ENCODE results near the gene PRR36.
"Not testable (repeated sequence)": the region's sequence is repeated elsewhere in the genome, so short reads cannot be mapped to it uniquely, and the experiment has no call there.

PRR36 gene

GRCh38 chr19:7900401-7900870 is 26.2 kb upstream of the PRR36 start:
- no peaks in the 10 kb centered on the region for H3K9me3 ChIP-seq (ENCODE audit: control insufficient read depth in 5 of 5, low read length in 5 of 5)
- no peak overlapping the region for H3K4me3 ChIP-seq (ENCODE audit: low read depth in 1 of 5, low read length in 5 of 5)
- H3K36me3 ChIP-seq (ENCODE audit: control insufficient read depth in 5 of 5, insufficient read depth in 5 of 5, low read length in 5 of 5) = no peaks in the 10 kb centered on the region
- H3K27me3 ChIP-seq (ENCODE audit: control insufficient read depth in 5 of 5, insufficient read depth in 4 of 5, low read length in 5 of 5) = peaks cover 0 to 11% (median 3%) of the 10 kb centered on the region in 5 donors
- H3K4me1 ChIP-seq (ENCODE audit: control insufficient read depth in 5 of 5, insufficient read depth in 5 of 5, low read length in 5 of 5) = peaks cover 8 to 23% (median 23%) of the 10 kb centered on the region in 5 donors
- H3K27ac ChIP-seq (ENCODE audit: low read depth, low read length) = no peak overlapping the region
- no peak overlapping the region for H3K9ac ChIP-seq (ENCODE audit: low read length in 5 of 5)

DNA sequence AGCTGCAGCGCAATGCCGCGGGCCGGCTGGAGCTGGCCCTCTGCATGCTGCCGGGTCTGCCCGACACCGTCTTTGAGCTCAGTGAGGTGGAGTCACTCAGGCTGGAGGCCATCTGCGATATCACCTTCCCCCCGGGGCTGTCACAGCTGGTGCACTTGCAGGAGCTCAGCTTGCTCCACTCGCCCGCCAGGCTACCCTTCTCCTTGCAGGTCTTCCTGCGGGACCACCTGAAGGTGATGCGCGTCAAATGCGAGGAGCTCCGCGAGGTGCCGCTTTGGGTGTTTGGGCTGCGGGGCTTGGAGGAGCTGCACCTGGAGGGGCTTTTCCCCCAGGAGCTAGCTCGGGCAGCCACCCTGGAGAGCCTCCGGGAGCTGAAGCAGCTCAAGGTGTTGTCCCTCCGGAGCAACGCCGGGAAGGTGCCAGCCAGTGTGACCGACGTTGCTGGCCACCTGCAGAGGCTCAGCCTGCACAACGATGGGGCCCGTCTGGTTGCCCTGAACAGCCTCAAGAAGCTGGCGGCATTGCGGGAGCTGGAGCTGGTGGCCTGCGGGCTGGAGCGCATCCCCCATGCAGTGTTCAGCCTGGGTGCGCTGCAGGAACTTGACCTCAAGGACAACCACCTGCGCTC is 25.7 kb upstream of the PRR36 start:
- Histone ChIP-seq H3K4me3 (ENCODE audit: low read depth in 1 of 5, low read length in 5 of 5) (no peak overlapping the region), H3K4me1 (ENCODE audit: control insufficient read depth in 5 of 5, insufficient read depth in 5 of 5, low read length in 5 of 5) (peaks cover 5 to 18% (median 17%) of the 10 kb centered on the region in 5 donors), H3K27me3 (ENCODE audit: control insufficient read depth in 5 of 5, insufficient read depth in 4 of 5, low read length in 5 of 5) (peaks cover 0 to 15% (median 8%) of the 10 kb centered on the region in 5 donors), H3K36me3 (ENCODE audit: control insufficient read depth in 5 of 5, insufficient read depth in 5 of 5, low read length in 5 of 5) (no peaks in the 10 kb centered on the region), H3K9ac (ENCODE audit: low read length in 5 of 5) (no peak overlapping the region), H3K27ac (ENCODE audit: low read depth, low read length) (no peak overlapping the region), H3K9me3 (ENCODE audit: control insufficient read depth in 5 of 5, low read length in 5 of 5) (no peaks in the 10 kb centered on the region)

DNA sequence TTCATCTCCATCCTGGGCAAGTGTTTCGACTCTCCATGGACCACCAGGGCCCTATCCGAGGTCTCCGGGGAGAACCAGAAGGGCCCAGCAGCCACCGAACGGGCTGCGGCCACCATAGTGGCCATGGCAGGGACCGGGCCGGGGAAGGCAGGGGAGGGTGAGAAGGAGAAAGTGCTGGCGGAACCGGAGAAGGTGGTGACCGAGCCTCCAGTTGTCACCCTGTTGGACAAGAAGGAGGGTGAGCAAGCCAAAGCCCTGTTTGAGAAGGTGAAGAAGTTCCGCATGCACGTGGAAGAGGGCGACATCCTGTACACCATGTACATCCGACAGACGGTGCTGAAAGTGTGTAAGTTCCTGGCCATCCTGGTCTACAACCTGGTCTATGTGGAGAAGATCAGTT is 24.8 kb upstream of the PRR36 start:
- H3K27me3 ChIP-seq (ENCODE audit: control insufficient read depth in 5 of 5, insufficient read depth in 4 of 5, low read length in 5 of 5) = peaks cover 0 to 21% (median 16%) of the 10 kb centered on the region in 5 donors
- no peak overlapping the region for H3K9ac ChIP-seq (ENCODE audit: low read length in 5 of 5)
- H3K36me3 ChIP-seq (ENCODE audit: control insufficient read depth in 5 of 5, insufficient read depth in 5 of 5, low read length in 5 of 5) = no peaks in the 10 kb centered on the region
- peaks cover 2 to 10% (median 9%) of the 10 kb centered on the region in 5 donors for H3K4me1 ChIP-seq (ENCODE audit: control insufficient read depth in 5 of 5, insufficient read depth in 5 of 5, low read length in 5 of 5)
- no peaks in the 10 kb centered on the region for H3K9me3 ChIP-seq (ENCODE audit: control insufficient read depth in 5 of 5, low read length in 5 of 5)
- H3K4me3 ChIP-seq (ENCODE audit: low read depth in 1 of 5, low read length in 5 of 5) = no peak overlapping the region
- no peak overlapping the region for H3K27ac ChIP-seq (ENCODE audit: low read depth, low read length)

DNA sequence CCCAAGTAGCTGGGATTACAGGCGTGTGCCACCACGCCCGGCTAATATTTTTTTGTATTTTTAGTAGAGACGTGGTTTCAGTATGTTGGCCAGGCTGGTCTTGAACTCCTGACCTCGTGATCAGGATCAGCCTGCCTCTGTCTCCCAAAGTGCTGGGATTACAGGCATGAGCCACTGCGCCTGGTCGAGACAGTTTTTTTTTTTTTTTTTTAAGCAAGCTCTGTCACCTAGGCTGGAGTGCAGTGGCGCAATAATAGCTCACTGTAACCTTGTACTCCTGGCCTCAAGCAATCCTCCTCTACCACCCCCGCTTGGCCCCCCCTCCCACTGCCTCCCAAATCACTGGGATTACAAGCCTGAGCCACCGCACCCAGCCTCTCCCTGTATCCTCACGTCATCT is 23.1 kb upstream of the PRR36 start:
- Histone ChIP-seq H3K4me1 (ENCODE audit: control insufficient read depth in 5 of 5, insufficient read depth in 5 of 5, low read length in 5 of 5) (no peaks in the 10 kb centered on the region), H3K27ac (ENCODE audit: low read depth, low read length) (no peak overlapping the region), H3K4me3 (ENCODE audit: low read depth in 1 of 5, low read length in 5 of 5) (no peak overlapping the region), H3K27me3 (ENCODE audit: control insufficient read depth in 5 of 5, insufficient read depth in 4 of 5, low read length in 5 of 5) (peaks cover 0 to 26% (median 20%) of the 10 kb centered on the region in 5 donors), H3K36me3 (ENCODE audit: control insufficient read depth in 5 of 5, insufficient read depth in 5 of 5, low read length in 5 of 5) (no peaks in the 10 kb centered on the region), H3K9me3 (ENCODE audit: control insufficient read depth in 5 of 5, low read length in 5 of 5) (no peaks in the 10 kb centered on the region), H3K9ac (ENCODE audit: low read length in 5 of 5) (no peak overlapping the region)

GRCh38 chr19:7895565-7895964 is 21.4 kb upstream of the PRR36 start:
- Histone ChIP-seq H3K9me3 (ENCODE audit: control insufficient read depth in 5 of 5, low read length in 5 of 5) (no peaks in the 10 kb centered on the region), H3K36me3 (ENCODE audit: control insufficient read depth in 5 of 5, insufficient read depth in 5 of 5, low read length in 5 of 5) (no peaks in the 10 kb centered on the region), H3K4me1 (ENCODE audit: control insufficient read depth in 5 of 5, insufficient read depth in 5 of 5, low read length in 5 of 5) (no peaks in the 10 kb centered on the region), H3K27me3 (ENCODE audit: control insufficient read depth in 5 of 5, insufficient read depth in 4 of 5, low read length in 5 of 5) (peaks cover 0 to 27% (median 20%) of the 10 kb centered on the region in 5 donors), H3K9ac (ENCODE audit: low read length in 5 of 5) (no peak overlapping the region), H3K27ac (ENCODE audit: low read depth, low read length) (no peak overlapping the region), H3K4me3 (ENCODE audit: low read depth in 1 of 5, low read length in 5 of 5) (no peak overlapping the region)

- Histone ChIP-seq H3K9ac (ENCODE audit: low read length in 5 of 5) (no peak overlapping the region), H3K36me3 (ENCODE audit: control insufficient read depth in 5 of 5, insufficient read depth in 5 of 5, low read length in 5 of 5) (no peaks in the 10 kb centered on the region), H3K27me3 (ENCODE audit: control insufficient read depth in 5 of 5, insufficient read depth in 4 of 5, low read length in 5 of 5) (peaks cover 0 to 26% (median 20%) of the 10 kb centered on the region in 5 donors), H3K9me3 (ENCODE audit: control insufficient read depth in 5 of 5, low read length in 5 of 5) (no peaks in the 10 kb centered on the region), H3K4me3 (ENCODE audit: low read depth in 1 of 5, low read length in 5 of 5) (no peak overlapping the region), H3K27ac (ENCODE audit: low read depth, low read length) (no peak overlapping the region), H3K4me1 (ENCODE audit: control insufficient read depth in 5 of 5, insufficient read depth in 5 of 5, low read length in 5 of 5) (no peaks in the 10 kb centered on the region)
These were observed 20.6 kb upstream of the PRR36 start for GRCh38 chr19:7894612-7895309.

- not testable (repeated sequence) for H3K4me3 ChIP-seq (ENCODE audit: low read depth in 1 of 5, low read length in 5 of 5); H3K27ac ChIP-seq (ENCODE audit: low read depth, low read length); H3K36me3 ChIP-seq (ENCODE audit: control insufficient read depth in 5 of 5, insufficient read depth in 5 of 5, low read length in 5 of 5); H3K4me1 ChIP-seq (ENCODE audit: control insufficient read depth in 5 of 5, insufficient read depth in 5 of 5, low read length in 5 of 5); H3K9ac ChIP-seq (ENCODE audit: low read length in 5 of 5); H3K9me3 ChIP-seq (ENCODE audit: control insufficient read depth in 5 of 5, low read length in 5 of 5)
- H3K27me3 ChIP-seq (ENCODE audit: control insufficient read depth in 5 of 5, insufficient read depth in 4 of 5, low read length in 5 of 5) = peaks cover 0 to 28% (median 20%) of the 10 kb centered on the region in 5 donors
These were observed 19.3 kb upstream of the PRR36 start for GRCh38 chr19:7893362-7894101.

DNA sequence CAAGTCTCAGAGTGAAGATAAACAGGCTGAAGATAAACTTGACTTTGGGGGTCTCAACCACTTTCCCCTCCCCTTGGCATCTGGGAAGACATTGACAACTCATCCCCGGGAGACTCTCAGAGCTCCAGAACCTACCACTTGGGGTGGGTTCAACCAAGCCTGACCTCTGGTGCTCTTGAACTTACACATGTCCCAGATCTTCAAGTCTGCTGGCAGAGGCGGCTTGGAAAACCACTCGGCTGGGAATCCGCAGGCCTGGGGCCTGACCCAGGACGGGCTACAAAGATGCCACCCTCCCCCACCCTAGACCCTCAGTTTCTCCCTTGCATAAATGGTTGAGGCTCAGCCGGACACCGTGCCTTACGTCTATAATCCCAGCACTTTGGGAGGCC is 14.6 kb upstream of the PRR36 start:
- Histone ChIP-seq H3K27ac (ENCODE audit: low read depth, low read length) (no peak overlapping the region), H3K9me3 (ENCODE audit: control insufficient read depth in 5 of 5, low read length in 5 of 5) (no peaks in the 10 kb centered on the region), H3K27me3 (ENCODE audit: control insufficient read depth in 5 of 5, insufficient read depth in 4 of 5, low read length in 5 of 5) (peaks cover 0 to 20% (median 10%) of the 10 kb centered on the region in 5 donors), H3K9ac (ENCODE audit: low read length in 5 of 5) (peak overlapping the region in 2 of 5 donors; percentile 36 to 43), H3K36me3 (ENCODE audit: control insufficient read depth in 5 of 5, insufficient read depth in 5 of 5, low read length in 5 of 5) (no peaks in the 10 kb centered on the region), H3K4me3 (ENCODE audit: low read depth in 1 of 5, low read length in 5 of 5) (peak overlapping the region in 4 of 5 donors; percentile 40 to 51 (median 45)), H3K4me1 (ENCODE audit: control insufficient read depth in 5 of 5, insufficient read depth in 5 of 5, low read length in 5 of 5) (peaks cover 0 to 11% (median 5%) of the 10 kb centered on the region in 5 donors)

DNA sequence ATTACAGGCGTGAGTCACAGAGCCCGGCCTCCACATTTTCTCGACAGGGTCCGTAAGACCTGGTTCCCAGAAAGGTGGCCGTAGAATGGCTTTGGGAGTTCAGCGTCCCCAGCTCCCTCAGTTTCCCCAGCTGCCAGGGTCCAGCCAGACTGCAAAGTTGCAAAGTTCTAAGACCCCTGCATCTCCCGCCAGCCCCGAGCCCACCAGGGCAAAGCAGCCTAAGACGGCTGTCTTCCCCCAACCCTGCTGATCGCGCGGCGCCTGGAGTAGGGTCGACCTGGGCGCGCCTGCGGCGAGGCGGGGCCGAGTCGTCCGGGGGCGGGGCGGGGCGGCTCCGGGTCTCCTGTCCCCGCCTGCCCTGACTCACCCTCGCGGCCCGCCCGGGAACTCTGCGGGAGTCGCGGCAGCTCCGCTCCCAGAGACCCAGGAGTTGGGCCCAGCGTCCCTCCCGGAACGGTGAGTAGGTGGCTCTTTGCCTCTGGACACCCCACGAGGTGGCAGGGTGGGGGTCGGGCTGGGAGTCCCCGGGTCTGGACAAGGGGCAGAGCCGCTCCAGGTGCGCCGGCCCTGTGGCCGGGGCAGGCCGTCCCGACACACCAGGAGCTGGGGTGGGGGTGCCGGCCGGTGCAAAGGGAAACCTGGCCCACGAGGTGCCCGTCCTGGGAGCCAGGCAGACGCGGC is 14.1 kb upstream of the PRR36 start, which contains the start of gene LRRC8E:
LRRC8E (plus strand) TSS at position 366 of the 681 bp plus-strand sequence. CDS start 7,094 bp downstream, outside the sequence.
- Histone ChIP-seq H3K36me3 (ENCODE audit: control insufficient read depth in 5 of 5, insufficient read depth in 5 of 5, low read length in 5 of 5) (no peaks in the 10 kb centered on the region), H3K4me1 (ENCODE audit: control insufficient read depth in 5 of 5, insufficient read depth in 5 of 5, low read length in 5 of 5) (peaks cover 0 to 11% (median 5%) of the 10 kb centered on the region in 5 donors), H3K9me3 (ENCODE audit: control insufficient read depth in 5 of 5, low read length in 5 of 5) (no peaks in the 10 kb centered on the region), H3K4me3 (ENCODE audit: low read depth in 1 of 5, low read length in 5 of 5) (peak within 1 kb of the TSS in 4 of 5 donors; percentile 40 to 51 (median 45)), H3K27me3 (ENCODE audit: control insufficient read depth in 5 of 5, insufficient read depth in 4 of 5, low read length in 5 of 5) (peaks cover 0 to 20% (median 10%) of the 10 kb centered on the region in 5 donors), H3K27ac (ENCODE audit: low read depth, low read length) (no peak within 1 kb of the TSS), H3K9ac (ENCODE audit: low read length in 5 of 5) (peak within 1 kb of the TSS in 2 of 5 donors; percentile 36 to 43)
